GM03348 (cell line): ENCODE measurements around the gene DDC.
"Not testable (repeated sequence)": the region's sequence is repeated elsewhere in the genome, so short reads cannot be mapped to it uniquely, and the experiment has no call there.

Source experiments
- DNase-seq: peaks from one replicate; pipeline ENCODE4 v3.0.0; 2012; ENCODE audit warnings: low spot score

The DDC gene

GRCh38 chr7:50480797-50481196 is 84.4 kb downstream of the DDC start:
- DNase-seq, result no peak

DNA sequence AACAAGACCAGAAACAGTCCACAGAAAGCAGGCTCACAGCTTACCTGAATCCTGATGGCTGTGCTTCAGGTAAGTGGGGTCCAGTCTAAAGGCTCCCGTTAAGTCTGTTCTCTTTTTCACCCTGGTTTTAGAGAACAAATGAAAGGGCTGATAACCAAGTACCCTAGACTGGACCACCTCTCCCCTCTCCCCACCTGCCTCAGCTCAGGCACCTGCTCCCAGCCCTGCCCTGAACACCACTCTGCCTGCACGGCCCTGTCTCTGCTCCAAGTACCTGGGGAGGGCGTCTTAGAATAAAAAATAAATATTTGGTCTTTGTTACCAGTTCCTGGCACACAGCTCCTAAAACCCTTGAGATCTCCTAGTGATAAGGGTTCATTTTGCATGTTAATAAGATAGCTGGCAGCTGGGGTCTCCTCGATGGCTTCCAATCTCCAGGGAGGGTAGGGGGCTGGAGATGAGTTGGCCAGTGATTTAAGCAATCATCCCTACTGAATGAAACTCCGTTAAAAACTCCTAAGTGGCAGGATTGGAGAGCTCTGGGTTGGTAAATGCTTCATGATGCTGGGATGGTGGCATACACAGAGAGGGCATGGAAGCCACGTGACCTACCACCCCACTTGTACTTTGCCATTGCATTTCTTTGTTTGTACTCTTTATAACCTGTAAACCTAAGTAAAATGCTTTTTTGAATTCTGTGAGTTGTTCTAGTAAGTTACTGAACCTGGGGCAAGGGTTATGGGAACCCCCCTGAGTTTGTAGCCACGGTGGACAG is 85.3 kb downstream of the DDC start:
- DNase-seq, result no peak

DNA sequence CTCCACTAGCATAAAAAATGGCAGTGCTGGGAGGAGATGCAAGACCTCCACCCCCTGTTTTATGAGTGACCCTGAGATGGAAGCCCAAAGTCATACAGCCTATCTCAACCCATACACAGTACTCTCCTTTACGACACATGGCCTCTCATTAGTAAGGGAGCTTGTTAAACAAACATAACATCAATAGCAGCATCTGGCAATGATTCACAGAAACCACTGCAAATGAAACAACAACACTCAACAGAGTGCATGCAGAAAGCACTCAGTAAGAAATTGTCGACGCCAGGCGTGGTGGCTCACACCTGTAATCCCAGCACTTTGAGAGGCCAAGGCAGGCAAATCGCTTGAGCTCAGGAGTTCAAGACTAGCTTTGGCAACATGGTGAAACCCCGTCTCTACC is 87.6 kb downstream of the DDC start:
- no peak for DNase-seq

DNA sequence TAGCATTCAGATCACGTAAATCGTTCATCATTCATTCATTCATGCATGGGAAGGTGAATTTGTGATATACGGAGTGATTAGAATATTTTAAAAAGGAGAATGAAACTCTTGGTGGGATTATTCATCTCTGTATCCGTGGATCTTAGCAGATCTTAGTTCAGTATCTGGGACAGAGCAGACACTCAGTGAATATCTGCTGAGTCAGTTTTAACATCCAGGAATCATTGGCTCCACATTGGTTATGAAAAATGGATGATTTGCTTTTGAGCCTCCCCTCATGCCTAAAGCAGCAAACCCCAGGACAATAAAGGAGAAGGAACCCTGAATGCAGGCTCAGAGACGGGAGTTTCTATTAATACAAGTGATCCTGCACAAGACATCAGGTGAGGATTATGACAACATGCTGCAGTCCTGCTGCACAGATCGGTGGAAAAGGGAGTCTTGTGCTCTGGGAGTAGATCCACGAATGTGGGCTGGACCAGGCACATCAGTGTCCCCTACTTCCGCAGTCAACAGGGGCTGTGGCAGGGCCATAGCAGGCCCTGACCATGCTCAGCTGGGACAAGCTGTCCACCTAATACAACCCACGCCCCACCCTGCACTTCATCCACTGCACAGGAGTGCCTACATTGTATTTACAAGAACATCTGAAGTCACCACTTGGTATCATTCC is 88.1 kb downstream of the DDC start:
- no peak for DNase-seq

- DNase-seq, result no peak
Measured at GRCh38 chr7:50475340-50475739, 89.9 kb downstream of the DDC start.

GRCh38 chr7:50474382-50475160 is 90.6 kb downstream of the DDC start:
- no peak for DNase-seq

DNA sequence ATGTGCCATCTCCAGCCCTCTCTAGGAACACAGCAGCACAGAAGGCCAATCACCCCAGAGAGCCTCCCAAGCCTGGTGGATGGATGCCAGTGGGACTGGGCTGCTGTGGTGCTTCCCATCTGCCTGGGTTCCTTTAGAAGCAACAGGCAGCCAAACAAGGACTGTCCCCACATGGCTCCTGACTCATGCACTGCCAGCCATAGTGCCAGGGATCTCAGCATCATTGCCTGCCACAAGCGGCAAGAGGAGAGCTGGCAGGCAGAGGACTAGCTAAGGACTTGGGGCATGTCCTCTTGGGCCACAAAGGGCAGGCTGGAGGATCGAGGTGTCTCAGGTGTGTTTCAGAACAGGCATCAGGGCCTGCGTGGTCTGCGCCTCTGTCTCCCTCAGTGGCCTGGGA is 91.7 kb downstream of the DDC start:
- DNase-seq, result no peak

DNA sequence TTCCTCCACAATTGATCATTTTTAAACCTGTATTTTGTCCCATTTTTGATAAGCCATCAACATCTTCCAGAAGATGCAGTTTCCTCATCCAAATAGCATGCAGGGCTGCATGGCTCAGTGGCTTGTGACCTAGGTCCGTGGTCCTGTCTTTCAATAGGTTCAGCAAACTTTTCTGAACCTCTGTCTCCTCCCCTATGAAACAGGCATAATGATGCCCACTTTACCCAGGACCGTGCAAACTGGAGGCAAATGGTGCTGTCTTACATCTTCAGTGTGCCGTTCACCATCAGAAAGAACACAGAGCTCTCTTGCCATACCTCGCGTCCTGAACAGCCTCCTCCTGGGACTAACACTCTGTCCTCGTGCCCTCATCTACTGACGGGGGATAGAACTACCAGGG is 92.8 kb downstream of the DDC start:
- DNase-seq, result no peak

DNA sequence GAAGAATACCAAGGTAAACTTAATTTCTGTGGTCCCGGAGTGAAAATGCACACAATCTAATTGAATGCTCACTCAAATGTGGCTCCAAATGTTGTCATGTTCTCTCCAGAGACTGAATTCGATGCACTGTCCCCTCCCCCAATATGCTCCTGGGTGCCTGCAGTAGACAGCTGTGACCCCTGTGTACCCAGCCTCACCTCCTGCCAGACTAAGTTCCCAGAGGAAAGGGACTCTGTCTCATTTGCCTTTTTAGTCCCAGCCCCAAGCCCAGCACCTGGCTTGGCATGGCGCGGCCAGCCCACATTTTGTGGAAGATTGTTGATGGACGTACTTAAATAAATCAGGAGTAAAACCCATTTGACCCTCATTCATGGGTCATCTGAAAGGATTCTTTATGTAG is 93.2 kb downstream of the DDC start:
- DNase-seq, result no peak

GRCh38 chr7:50470250-50471163 is 94.7 kb downstream of the DDC start:
- no peak for DNase-seq

DNA sequence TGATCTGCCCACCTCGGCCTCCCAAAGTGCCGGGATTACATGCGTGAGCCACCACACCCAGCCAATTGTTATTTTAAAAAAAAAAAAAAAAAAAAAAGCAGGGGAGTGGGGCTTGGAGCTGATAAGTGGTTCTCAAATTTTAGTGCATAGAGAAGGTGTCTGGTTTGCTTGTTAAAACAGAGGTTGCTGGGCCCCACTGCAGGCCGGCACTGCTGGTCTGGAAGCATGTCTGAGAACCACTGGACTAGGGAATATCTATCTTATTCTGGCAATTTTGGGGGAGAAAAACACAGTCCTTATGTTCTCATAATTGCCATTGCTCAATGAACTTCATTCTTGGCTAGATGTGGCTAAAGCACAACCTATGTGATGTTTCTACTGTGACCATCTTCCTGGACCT is 96.0 kb downstream of the DDC start:
- no peak for DNase-seq

GRCh38 chr7:50467817-50468610 is 97.2 kb downstream of the DDC start:
- DNase-seq, result peak; percentile 92

DNA sequence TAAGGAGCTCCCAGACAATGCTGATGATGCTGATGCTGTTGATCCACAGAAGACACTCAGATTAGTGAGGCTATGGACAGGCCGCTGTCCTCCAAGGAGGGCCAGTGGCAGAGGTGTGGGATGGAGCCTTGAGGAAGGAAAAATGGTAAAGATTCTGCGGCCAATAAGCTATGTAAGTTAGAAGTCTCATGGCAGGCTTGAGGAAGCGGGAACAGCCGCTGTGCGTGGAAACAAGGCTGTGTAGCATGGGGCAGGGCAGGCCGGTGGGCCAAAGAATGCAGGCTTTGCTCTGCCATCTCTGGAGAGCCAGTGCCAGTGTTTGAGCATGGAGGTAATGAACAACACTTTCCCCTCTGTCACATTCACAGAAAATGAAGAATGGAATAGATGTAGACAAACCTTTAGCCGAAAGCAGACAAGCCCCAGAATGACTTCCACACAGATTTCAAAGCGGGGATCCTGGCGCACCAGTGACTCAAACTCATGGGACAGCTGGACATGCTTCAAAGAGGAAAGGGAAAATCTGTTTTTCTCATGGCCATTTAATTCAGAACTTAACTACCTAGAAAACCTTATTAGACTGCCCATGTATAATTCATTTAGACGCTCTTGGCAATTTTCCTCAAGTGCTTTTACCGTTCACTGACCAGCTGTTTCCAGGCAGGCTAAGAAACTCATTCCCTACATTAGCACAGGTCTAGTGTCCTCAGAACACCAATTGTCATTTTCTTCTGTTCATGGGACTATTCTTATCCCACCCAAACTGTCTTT is 98.2 kb downstream of the DDC start:
- no peak for DNase-seq

- DNase-seq, result no peak
Measured at GRCh38 chr7:50463035-50463434, 102.2 kb downstream of the DDC start.

DNA sequence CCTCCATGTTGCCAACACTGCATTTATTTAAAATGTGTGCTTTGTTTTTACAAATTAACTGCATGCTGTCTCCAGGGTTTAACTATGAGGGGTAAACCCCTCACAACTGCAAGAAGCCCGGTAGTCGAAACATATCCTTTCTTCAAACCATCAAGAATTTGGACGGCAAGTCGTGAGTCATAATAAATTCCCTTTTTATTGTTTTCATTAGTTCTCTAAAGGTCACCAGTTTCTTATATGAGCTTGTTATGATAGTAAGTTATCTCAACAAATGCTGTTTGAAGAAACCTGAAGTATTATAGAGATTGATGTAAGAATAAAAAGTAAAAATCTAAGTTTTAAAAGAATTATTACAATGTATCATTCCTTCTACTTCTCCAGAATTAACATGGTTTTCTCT is 102.8 kb downstream of the DDC start:
- DNase-seq, result no peak

GRCh38 chr7:50461695-50462094 is 103.5 kb downstream of the DDC start:
- DNase-seq, result no peak

GRCh38 chr7:50459183-50459582 is 106.0 kb downstream of the DDC start:
- DNase-seq, result not testable (repeated sequence)

GRCh38 chr7:50458651-50459050 is 106.6 kb downstream of the DDC start:
- DNase-seq, result not testable (repeated sequence)

- DNase-seq, result no peak
Measured at GRCh38 chr7:50456371-50457123, 108.7 kb downstream of the DDC start.

- DNase-seq, result no peak
Measured at GRCh38 chr7:50455658-50456057, 109.5 kb downstream of the DDC start.
